ENCODE results near the gene MMS22L.

MMS22L gene

GRCh38 chr6:97141756-97142155, 141.3 kb downstream of the MMS22L start:
- no peak for DNase-seq

- DNase-seq: no peak
Observed at GRCh38 chr6:97138581-97138980, 144.4 kb downstream of the MMS22L start.

GRCh38 chr6:97136626-97137358, 146.2 kb downstream of the MMS22L start:
- DNase-seq: no peak

- no peak for DNase-seq
Observed at GRCh38 chr6:97133067-97133466, 149.9 kb downstream of the MMS22L start.

- DNase-seq: no peak
Observed at GRCh38 chr6:97129106-97129505, 153.9 kb downstream of the MMS22L start.

GRCh38 chr6:97128507-97128906, 154.5 kb downstream of the MMS22L start:
- DNase-seq: no peak

- no peak for DNase-seq
Observed at GRCh38 chr6:97123652-97124051, 159.4 kb downstream of the MMS22L start.

- DNase-seq: no peak
Observed at GRCh38 chr6:97123112-97123511, 159.9 kb downstream of the MMS22L start.

- DNase-seq: no peak
Observed at GRCh38 chr6:97120511-97120910, 162.5 kb downstream of the MMS22L start.

- DNase-seq: no peak
Observed at GRCh38 chr6:97114645-97115044, 168.4 kb downstream of the MMS22L start.

GRCh38 chr6:97113170-97113569, 169.8 kb downstream of the MMS22L start:
- no peak for DNase-seq

- DNase-seq: no peak
Observed at GRCh38 chr6:97111243-97111642, 171.8 kb downstream of the MMS22L start.

- no peak for DNase-seq
Observed at GRCh38 chr6:97110626-97111025, 172.4 kb downstream of the MMS22L start.

- no peak for DNase-seq
Observed at GRCh38 chr6:97110149-97110548, 172.9 kb downstream of the MMS22L start.

- no peak for DNase-seq
Observed at GRCh38 chr6:97109444-97109843, 173.6 kb downstream of the MMS22L start.

GRCh38 chr6:97102145-97102790, 180.7 kb downstream of the MMS22L start:
- no peak for DNase-seq

GRCh38 chr6:97100696-97101095, 182.3 kb downstream of the MMS22L start:
- DNase-seq: no peak

- DNase-seq: no peak
Observed at GRCh38 chr6:97097068-97098047, 185.7 kb downstream of the MMS22L start.

GRCh38 chr6:97095311-97095850, 187.6 kb downstream of the MMS22L start:
- no peak for DNase-seq

GRCh38 chr6:97094376-97094775, 188.6 kb downstream of the MMS22L start:
- DNase-seq: no peak

GRCh38 chr6:97092673-97093305, 190.2 kb downstream of the MMS22L start:
- DNase-seq: no peak
